ENCODE results near the gene GFOD1.
A peak's percentile ranks its signal among the peaks of the same experiment; 100 is the strongest.
"Not testable (repeated sequence)": the region's sequence is repeated elsewhere in the genome, so short reads cannot be mapped to it uniquely, and the experiment has no call there.

The GFOD1 gene

GRCh38 chr6:13511141-13511571 is 23.8 kb upstream of the GFOD1 start:
- DNase-seq: not testable (repeated sequence)

GRCh38 chr6:13510433-13510832 is 23.0 kb upstream of the GFOD1 start:
- not testable (repeated sequence) for DNase-seq

GRCh38 chr6:13508711-13509705 is 21.6 kb upstream of the GFOD1 start:
- no peak for DNase-seq

GRCh38 chr6:13507306-13507860 is 20.0 kb upstream of the GFOD1 start:
- no peak for DNase-seq

GRCh38 chr6:13505345-13505734 is 17.9 kb upstream of the GFOD1 start:
- no peak for DNase-seq

GRCh38 chr6:13504611-13505344 is 17.4 kb upstream of the GFOD1 start:
- DNase-seq: no peak

- DNase-seq: no peak
Observed at GRCh38 chr6:13500915-13501314, 13.5 kb upstream of the GFOD1 start.

- DNase-seq: no peak
Observed at GRCh38 chr6:13500264-13500663, 12.9 kb upstream of the GFOD1 start.

- no peak for DNase-seq
Observed at GRCh38 chr6:13496513-13497190, 9.3 kb upstream of the GFOD1 start.

- DNase-seq: no peak
Observed at GRCh38 chr6:13495818-13496217, 8.4 kb upstream of the GFOD1 start.

GRCh38 chr6:13495112-13495776 is 7.8 kb upstream of the GFOD1 start:
- no peak for DNase-seq

GRCh38 chr6:13494137-13494536 is 6.7 kb upstream of the GFOD1 start:
- no peak for DNase-seq

- no peak for DNase-seq
Observed at GRCh38 chr6:13493147-13493546, 5.7 kb upstream of the GFOD1 start.

- DNase-seq: no peak
Observed at GRCh38 chr6:13492357-13492756, 5.0 kb upstream of the GFOD1 start.

- DNase-seq: no peak
Observed at GRCh38 chr6:13491538-13491937, 4.1 kb upstream of the GFOD1 start.

- no peak for DNase-seq
Observed at GRCh38 chr6:13490402-13490801, 3.0 kb upstream of the GFOD1 start.

- no peak for DNase-seq
Observed at GRCh38 chr6:13488896-13489237, 1.5 kb upstream of the GFOD1 start.

- DNase-seq: peak; percentile 29
Observed at GRCh38 chr6:13488015-13488895, 855 bp upstream of the GFOD1 start.

GRCh38 chr6:13486679-13487121 is 700 bp downstream of the GFOD1 start:
- peak; percentile 13 for DNase-seq

- DNase-seq: peak; percentile 6
Observed at GRCh38 chr6:13485923-13486562, 1.4 kb downstream of the GFOD1 start.

GRCh38 chr6:13485303-13485702 is 2.1 kb downstream of the GFOD1 start:
- no peak for DNase-seq

Measured in SHP77 treated with DMSO at 0.1 percent for 48 hours (cell line).